Body of pancreas (tissue), 4 donors: ENCODE results near the gene S1PR3.

ENCODE experiments used
- POLR2A ChIP-seq, 3 donors: fragments of 450-650 bp; IDR thresholded peaks; one replicate each; pipeline ENCODE4 v1.6.1; 2016; ENCODE audit warnings: antibody characterized with exemption in 3 of 3, mild to moderate bottlenecking in 2 of 3
- TF ChIP-seq, protein P1 (sequence below), 7 experiments: fragments of 450-650 bp in 4 of 7; fragments of 200-600 bp in 3 of 7; sonication (generic) in 3 of 7; IDR thresholded peaks; one replicate each; pipeline ENCODE4 v1.5.1; 2016 to 2019; ENCODE audit warnings: antibody characterized with exemption in 7 of 7

DNA sequence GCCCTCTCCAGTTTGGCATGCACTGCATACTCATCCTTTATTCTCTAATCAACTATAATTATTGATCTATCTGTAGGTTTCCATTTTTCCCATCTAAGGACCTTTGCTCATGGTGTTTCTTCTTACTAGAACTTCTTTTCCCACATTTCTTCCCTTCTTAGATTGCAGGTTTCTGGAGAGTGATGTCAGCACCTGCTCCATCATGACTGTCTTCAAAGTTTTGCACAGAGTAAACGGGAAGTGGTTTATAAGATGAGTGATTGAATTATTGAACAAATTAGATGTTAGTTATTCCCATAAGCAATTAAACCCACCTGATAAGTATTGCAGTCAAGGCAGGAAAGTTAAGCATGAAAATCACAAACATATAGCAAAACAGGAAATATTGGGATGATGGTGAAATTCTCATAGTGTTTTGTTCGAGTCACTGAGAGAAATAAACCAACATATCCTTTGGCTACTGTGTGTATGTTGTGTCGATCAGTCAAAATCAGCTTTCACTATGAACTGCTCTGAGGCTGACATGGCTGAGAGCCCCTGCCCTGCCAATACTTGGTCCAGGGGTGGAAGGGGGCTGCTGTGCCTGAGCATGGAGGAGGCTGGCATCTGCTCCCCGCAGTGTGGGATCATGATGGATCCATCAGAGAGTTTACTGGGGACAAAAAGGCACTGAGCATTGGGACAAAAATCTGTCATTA is 45.5 kb upstream of the S1PR3 start:
- no peak for TF ChIP-seq POLR2A (IDR thresholded peaks at IDR 0.05)
- TF ChIP-seq, protein P1, sequence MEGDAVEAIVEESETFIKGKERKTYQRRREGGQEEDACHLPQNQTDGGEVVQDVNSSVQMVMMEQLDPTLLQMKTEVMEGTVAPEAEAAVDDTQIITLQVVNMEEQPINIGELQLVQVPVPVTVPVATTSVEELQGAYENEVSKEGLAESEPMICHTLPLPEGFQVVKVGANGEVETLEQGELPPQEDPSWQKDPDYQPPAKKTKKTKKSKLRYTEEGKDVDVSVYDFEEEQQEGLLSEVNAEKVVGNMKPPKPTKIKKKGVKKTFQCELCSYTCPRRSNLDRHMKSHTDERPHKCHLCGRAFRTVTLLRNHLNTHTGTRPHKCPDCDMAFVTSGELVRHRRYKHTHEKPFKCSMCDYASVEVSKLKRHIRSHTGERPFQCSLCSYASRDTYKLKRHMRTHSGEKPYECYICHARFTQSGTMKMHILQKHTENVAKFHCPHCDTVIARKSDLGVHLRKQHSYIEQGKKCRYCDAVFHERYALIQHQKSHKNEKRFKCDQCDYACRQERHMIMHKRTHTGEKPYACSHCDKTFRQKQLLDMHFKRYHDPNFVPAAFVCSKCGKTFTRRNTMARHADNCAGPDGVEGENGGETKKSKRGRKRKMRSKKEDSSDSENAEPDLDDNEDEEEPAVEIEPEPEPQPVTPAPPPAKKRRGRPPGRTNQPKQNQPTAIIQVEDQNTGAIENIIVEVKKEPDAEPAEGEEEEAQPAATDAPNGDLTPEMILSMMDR (IDR thresholded peaks at IDR 0.05) = no peak
